BE2C (cell line): ENCODE data around the gene LRRC1.
A peak's percentile ranks its signal among the peaks of the same experiment; 100 is the strongest.

ENCODE experiments used
- DNase-seq: peaks from one replicate; pipeline ENCODE4 v3.0.0-alpha.2; 2020
- H3K27me3 ChIP-seq: fragments of 250-450 bp; sonication (Bioruptor Pico); 2 replicates; pipeline ENCODE4 v1.5.1; 2020; ENCODE audit warnings: mild to moderate bottlenecking
- H3K36me3 ChIP-seq: fragments of 250-450 bp; sonication (Bioruptor Pico); 2 replicates; pipeline ENCODE4 v1.5.1; 2020; ENCODE audit warnings: mild to moderate bottlenecking
- H3K4me1 ChIP-seq: fragments of 250-450 bp; sonication (Bioruptor Pico); 2 replicates; pipeline ENCODE4 v1.5.1; 2020
- H3K4me3 ChIP-seq: 2 replicates; pipeline ENCODE4 v1.5.1; 2011; ENCODE audit warnings: low read depth, low read length
- H3K9me3 ChIP-seq: fragments of 250-450 bp; sonication (Bioruptor Pico); 2 replicates; pipeline ENCODE4 v1.5.1; 2020
- CTCF ChIP-seq: IDR thresholded peaks from 2 replicates; pipeline ENCODE4 v1.5.1; 2012; ENCODE audit warnings: mild to moderate bottlenecking, low read depth, low read length

The LRRC1 gene

GRCh38 chr6:53786832-53787231 is 8.0 kb upstream of the LRRC1 start:
- no peak for DNase-seq
- Histone ChIP-seq H3K36me3 (no peaks in the 10 kb centered on the region), H3K27me3 (no peaks in the 10 kb centered on the region; the same call in 1 of the 2 replicates), H3K4me3 (no peak overlapping the region), H3K9me3 (no peaks in the 10 kb centered on the region), H3K4me1 (no peaks in the 10 kb centered on the region)
- TF ChIP-seq CTCF = no peak

GRCh38 chr6:53790886-53791285 is 3.9 kb upstream of the LRRC1 start:
- Histone ChIP-seq H3K27me3 (peaks cover 22% of the 10 kb centered on the region), H3K4me3 (no peak overlapping the region), H3K36me3 (no peaks in the 10 kb centered on the region), H3K4me1 (no peaks in the 10 kb centered on the region), H3K9me3 (no peaks in the 10 kb centered on the region)
- TF ChIP-seq CTCF = no peak
- DNase-seq = no peak

- no peak for TF ChIP-seq CTCF
- peaks cover 26% of the 10 kb centered on the region for H3K27me3 ChIP-seq
- H3K36me3 ChIP-seq = no peaks in the 10 kb centered on the region
- no peaks in the 10 kb centered on the region for H3K9me3 ChIP-seq
- DNase-seq = no peak
- H3K4me1 ChIP-seq = no peaks in the 10 kb centered on the region
- H3K4me3 ChIP-seq = no peak overlapping the region
Measured at GRCh38 chr6:53792016-53792415, 2.8 kb upstream of the LRRC1 start.

GRCh38 chr6:53792973-53793317 is 1.9 kb upstream of the LRRC1 start:
- no peaks in the 10 kb centered on the region for H3K9me3 ChIP-seq
- H3K36me3 ChIP-seq = no peaks in the 10 kb centered on the region
- H3K27me3 ChIP-seq = peaks cover 26% of the 10 kb centered on the region
- no peak for DNase-seq
- H3K4me1 ChIP-seq = no peaks in the 10 kb centered on the region
- no peak overlapping the region for H3K4me3 ChIP-seq
- TF ChIP-seq CTCF = no peak

- DNase-seq = peak; percentile 48
- Histone ChIP-seq H3K36me3 (no peaks in the 10 kb centered on the region), H3K27me3 (peaks cover 26% of the 10 kb centered on the region), H3K4me3 (peak overlapping the region; percentile 90), H3K4me1 (no peaks in the 10 kb centered on the region), H3K9me3 (no peaks in the 10 kb centered on the region)
- TF ChIP-seq CTCF = no peak
Measured at GRCh38 chr6:53793318-53794136, 1.3 kb upstream of the LRRC1 start.

GRCh38 chr6:53794137-53794719 is 577 bp upstream of the LRRC1 start:
- TF ChIP-seq CTCF = 0 out of 2 replicates have a peak, but pooled peaks have one; percentile 9
- DNase-seq = peak; percentile 46
- H3K27me3 ChIP-seq = peaks cover 26% of the 10 kb centered on the region
- H3K9me3 ChIP-seq = no peaks in the 10 kb centered on the region
- peak overlapping the region; percentile 90 for H3K4me3 ChIP-seq
- H3K4me1 ChIP-seq = no peaks in the 10 kb centered on the region
- no peaks in the 10 kb centered on the region for H3K36me3 ChIP-seq
